Mesenchymal stem cell (in vitro differentiated cells and primary cell): ENCODE data around the gene TMEM165.

Experiments
- DNase-seq: peaks from one replicate; pipeline ENCODE4 v3.0.0-alpha.2; 2013
- H2AFZ ChIP-seq: one replicate; pipeline ENCODE4 v1.6.1; 2013; ENCODE audit warnings: low read depth, mild to moderate bottlenecking, control low read depth, inconsistent platforms, low read length, moderate library complexity
- H2AK5ac ChIP-seq: 2 replicates; pipeline ENCODE4 v1.6.1; 2013; ENCODE audit warnings: low read length, moderate library complexity, mild to moderate bottlenecking, inconsistent platforms; ENCODE audit not compliant: severe bottlenecking
- H2BK120ac ChIP-seq: one replicate; pipeline ENCODE4 v1.6.1; 2013; ENCODE audit warnings: low read depth, mild to moderate bottlenecking, inconsistent platforms, low read length, moderate library complexity
- H2BK12ac ChIP-seq, 2 experiments: one replicate each; pipeline ENCODE4 v1.6.1; 2013; ENCODE audit warnings: inconsistent platforms in 2 of 2, low read length in 2 of 2, mild to moderate bottlenecking in 2 of 2, moderate library complexity in 2 of 2, control low read depth in 1 of 2
- H2BK15ac ChIP-seq: one replicate; pipeline ENCODE4 v1.6.1; 2013; ENCODE audit warnings: mild to moderate bottlenecking, low read depth, inconsistent platforms; ENCODE audit not compliant: poor library complexity, severe bottlenecking
- H2BK5ac ChIP-seq: 2 replicates; pipeline ENCODE4 v1.6.1; 2013; ENCODE audit warnings: low read depth, mild to moderate bottlenecking, low read length, control low read depth, inconsistent platforms; ENCODE audit not compliant: poor library complexity, severe bottlenecking
- H3K14ac ChIP-seq, 2 experiments: one replicate each; pipeline ENCODE4 v1.6.1; 2013; ENCODE audit warnings: inconsistent platforms in 2 of 2, low read length in 2 of 2, control low read depth in 1 of 2, mild to moderate bottlenecking in 1 of 2, moderate library complexity in 1 of 2
- H3K18ac ChIP-seq, 2 experiments: one replicate each; pipeline ENCODE4 v1.6.1; 2013; ENCODE audit warnings: inconsistent platforms in 2 of 2, low read length in 2 of 2, control low read depth in 1 of 2, low read depth in 1 of 2, mild to moderate bottlenecking in 1 of 2
- H3K23ac ChIP-seq, 2 experiments: one replicate each; pipeline ENCODE4 v1.6.1; 2013; ENCODE audit warnings: inconsistent platforms in 2 of 2, low read length in 2 of 2, mild to moderate bottlenecking in 2 of 2, moderate library complexity in 2 of 2, control low read depth in 1 of 2
- H3K27ac ChIP-seq: 2 replicates; pipeline ENCODE4 v1.5.1; 2013; ENCODE audit warnings: mild to moderate bottlenecking, moderate library complexity, low read length, control low read depth, inconsistent platforms; ENCODE audit not compliant: poor library complexity, severe bottlenecking
- H3K27me3 ChIP-seq, 2 experiments: 2 replicates each; pipeline versions ENCODE4 v1.6.1 to v1.7.0; 2013; ENCODE audit warnings: low read length in 2 of 2, mild to moderate bottlenecking in 2 of 2, moderate library complexity in 2 of 2, control low read depth in 1 of 2, inconsistent platforms in 1 of 2; ENCODE audit not compliant: control insufficient read depth in 1 of 2, insufficient read depth in 1 of 2
- H3K36me3 ChIP-seq, 2 experiments: 2 replicates each; pipeline versions ENCODE4 v1.6.1 to v1.7.0; 2013; ENCODE audit warnings: low read length in 2 of 2, control low read depth in 1 of 2, inconsistent platforms in 1 of 2, low read depth in 1 of 2, mild to moderate bottlenecking in 1 of 2; ENCODE audit not compliant: insufficient read depth in 2 of 2, control insufficient read depth in 1 of 2
- H3K4ac ChIP-seq, 2 experiments: one replicate each; pipeline ENCODE4 v1.6.1; 2013; ENCODE audit warnings: inconsistent platforms in 2 of 2, low read length in 2 of 2, mild to moderate bottlenecking in 2 of 2, moderate library complexity in 2 of 2, control low read depth in 1 of 2, low read depth in 1 of 2
- H3K4me1 ChIP-seq: 2 replicates; pipeline ENCODE4 v1.6.1; 2013; ENCODE audit warnings: low read depth, low read length, control low read depth; ENCODE audit not compliant: control insufficient read depth, insufficient read depth
- H3K4me2 ChIP-seq: 2 replicates; pipeline ENCODE4 v1.6.1; 2013; ENCODE audit warnings: low read length, mild to moderate bottlenecking, inconsistent platforms; ENCODE audit not compliant: poor library complexity, severe bottlenecking
- H3K4me3 ChIP-seq, 2 experiments: 2 replicates each; pipeline versions ENCODE4 v1.5.1 to v1.7.0; 2013; ENCODE audit warnings: low read length in 2 of 2, mild to moderate bottlenecking in 2 of 2, control low read depth in 1 of 2, low read depth in 1 of 2; ENCODE audit not compliant: insufficient read depth in 1 of 2
- H3K79me1 ChIP-seq: replicated peaks from 2 replicates; pipeline ENCODE4 v1.6.1; 2013; ENCODE audit warnings: mild to moderate bottlenecking, control low read depth, low read length, inconsistent platforms; ENCODE audit not compliant: poor library complexity, severe bottlenecking
- H3K9ac ChIP-seq: 2 replicates; pipeline ENCODE4 v1.7.0; 2013; ENCODE audit warnings: mild to moderate bottlenecking, low read length, moderate library complexity
- H3K9me3 ChIP-seq: 2 replicates; pipeline ENCODE4 v1.7.0; 2013; ENCODE audit warnings: mild to moderate bottlenecking, low read length; ENCODE audit not compliant: control insufficient read depth
- H4K8ac ChIP-seq: one replicate; pipeline ENCODE4 v1.6.1; 2013; ENCODE audit warnings: inconsistent platforms, mild to moderate bottlenecking, low read length, moderate library complexity
- H4K91ac ChIP-seq: one replicate; pipeline ENCODE4 v1.6.1; 2013; ENCODE audit warnings: mild to moderate bottlenecking, low read length, inconsistent platforms
- WGBS: methylation state at CpG from one replicate; pipeline ENCODE4 v1.1.7; 2013; ENCODE audit warnings: mixed read lengths; 5-methylcytosine and 5-hydroxymethylcytosine counted together

TMEM165 gene

DNA sequence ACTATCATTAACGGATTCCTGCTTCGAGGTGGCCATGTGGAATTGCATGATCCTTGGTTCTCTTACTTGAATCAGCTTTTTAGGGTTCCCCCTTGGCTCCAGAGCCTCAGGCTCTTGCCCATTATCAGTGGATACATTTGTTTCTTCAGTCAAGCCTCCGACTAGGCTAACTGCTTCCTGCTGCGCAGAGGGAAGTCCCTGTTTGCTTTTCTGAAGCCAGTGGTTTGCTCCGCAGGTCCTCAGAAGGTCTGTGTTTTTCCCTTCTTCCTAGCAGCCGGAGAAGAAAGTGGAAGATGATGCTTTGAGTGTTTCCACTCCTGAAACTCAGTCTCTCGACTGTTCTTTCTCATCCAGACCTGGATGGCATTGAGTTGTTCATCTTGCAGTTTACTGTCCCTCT is 29.1 kb upstream of the TMEM165 start:
- Histone ChIP-seq H3K23ac (no peak overlapping the region), H2BK12ac (no peak overlapping the region), H2BK15ac (no peak overlapping the region), H3K27ac (peak overlapping the region; percentile 56), H2BK120ac (no peak overlapping the region), H3K9ac (no peak overlapping the region), H2AFZ (no peak overlapping the region), H3K4ac (no peak overlapping the region), H3K79me1 (no peaks in the 10 kb centered on the region), H3K36me3 (peaks cover 0 to 42% of the 10 kb centered on the region in 2 experiments), H3K4me1 (peaks cover 9% of the 10 kb centered on the region), H3K9me3 (no peaks in the 10 kb centered on the region), H3K14ac (no peak overlapping the region), H4K91ac (no peak overlapping the region), H3K4me2 (no peak overlapping the region), H4K8ac (no peak overlapping the region), H3K18ac (no peak overlapping the region), H2AK5ac (peak overlapping the region; percentile 82), H3K27me3 (no peaks in the 10 kb centered on the region), H2BK5ac (no peak overlapping the region), H3K4me3 (no peak overlapping the region)
- DNase-seq = no peak
- WGBS = 90% methylated on average over 7 of the region's 7 CpGs

DNA sequence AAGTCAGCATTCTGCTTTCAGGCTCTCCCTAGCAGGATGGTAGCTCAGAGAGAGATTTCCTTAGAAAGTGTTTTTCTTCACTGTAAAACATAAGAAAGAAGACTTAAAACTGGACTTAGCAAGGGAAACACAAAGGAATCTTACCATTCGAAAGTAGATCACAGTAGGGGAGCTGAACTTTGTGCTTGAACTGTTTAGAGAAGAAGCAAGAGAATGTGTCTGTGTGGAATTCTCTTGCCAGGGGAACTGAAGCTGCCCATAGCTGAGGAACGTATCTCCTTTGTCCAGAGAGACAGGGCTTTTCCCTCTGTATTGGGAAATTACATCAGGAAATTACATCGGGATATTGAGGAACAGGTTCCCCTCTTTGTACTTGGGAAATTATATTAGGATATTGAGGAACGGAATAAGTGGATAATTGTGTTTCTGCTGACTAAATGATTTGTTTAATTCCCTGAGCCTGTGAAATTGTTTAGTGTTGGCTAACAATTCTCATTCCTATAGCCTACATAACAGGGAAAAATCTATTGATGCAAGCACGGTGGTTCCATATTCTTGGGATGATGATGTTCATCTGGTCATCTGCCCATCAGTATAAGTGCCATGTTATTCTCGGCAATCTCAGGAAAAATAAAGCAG is 28.6 kb upstream of the TMEM165 start:
- H3K79me1 ChIP-seq = no peaks in the 10 kb centered on the region
- DNase-seq = no peak
- no peak overlapping the region for H2BK120ac ChIP-seq
- H4K91ac ChIP-seq = no peak overlapping the region
- H3K14ac ChIP-seq = no peak overlapping the region
- H2AFZ ChIP-seq = no peak overlapping the region
- H3K27ac ChIP-seq = peak overlapping the region; percentile 56
- H3K18ac ChIP-seq = no peak overlapping the region
- no peaks in the 10 kb centered on the region for H3K9me3 ChIP-seq
- no peak overlapping the region for H2BK15ac ChIP-seq
- no peak overlapping the region for H2BK5ac ChIP-seq
- no peak overlapping the region for H3K4me2 ChIP-seq
- H3K4me1 ChIP-seq = peaks cover 9% of the 10 kb centered on the region
- no peak overlapping the region for H2BK12ac ChIP-seq
- H3K4ac ChIP-seq = no peak overlapping the region
- no peak overlapping the region for H2AK5ac ChIP-seq
- H3K9ac ChIP-seq = no peak overlapping the region
- no peak overlapping the region for H4K8ac ChIP-seq
- H3K27me3 ChIP-seq = no peaks in the 10 kb centered on the region
- H3K23ac ChIP-seq = no peak overlapping the region
- H3K36me3 ChIP-seq = peaks cover 0 to 42% of the 10 kb centered on the region in 2 experiments
- no peak overlapping the region for H3K4me3 ChIP-seq
- 96% methylated on average over 5 of the region's 6 CpGs for WGBS

DNA sequence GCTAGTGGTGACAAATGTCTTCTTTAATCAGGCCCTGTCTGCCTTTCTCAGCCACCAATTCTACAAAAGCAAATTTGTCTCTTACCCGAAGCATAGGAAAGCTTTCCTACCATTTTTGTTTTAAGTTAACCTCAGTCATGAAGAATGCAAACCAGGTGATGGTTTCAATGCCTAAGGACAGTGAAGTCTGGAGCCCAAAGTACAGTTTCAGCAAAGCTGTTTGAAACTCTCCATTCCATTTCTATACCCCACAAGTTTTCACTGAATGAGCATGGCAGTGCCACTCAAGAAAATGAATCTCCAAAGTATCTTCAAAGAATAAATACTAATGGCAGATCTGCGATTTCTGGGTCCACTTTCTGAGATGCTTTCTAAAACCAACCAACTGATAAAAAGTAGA is 25.8 kb upstream of the TMEM165 start:
- Histone ChIP-seq H3K9me3 (no peaks in the 10 kb centered on the region), H2AK5ac (no peak overlapping the region), H3K14ac (no peak overlapping the region), H3K36me3 (peaks cover 0 to 36% of the 10 kb centered on the region in 2 experiments), H2BK15ac (no peak overlapping the region), H3K4me2 (no peak overlapping the region), H4K91ac (no peak overlapping the region), H3K4me1 (peaks cover 2% of the 10 kb centered on the region), H3K4me3 (no peak overlapping the region), H4K8ac (no peak overlapping the region), H3K4ac (no peak overlapping the region), H2BK120ac (no peak overlapping the region), H3K23ac (no peak overlapping the region), H3K18ac (no peak overlapping the region), H2BK5ac (no peak overlapping the region), H3K27ac (no peak overlapping the region), H3K9ac (no peak overlapping the region), H2AFZ (no peak overlapping the region), H3K79me1 (no peaks in the 10 kb centered on the region), H2BK12ac (no peak overlapping the region), H3K27me3 (no peaks in the 10 kb centered on the region)
- DNase-seq = no peak
- 94% methylated on average over 2 of the region's 2 CpGs for WGBS

DNA sequence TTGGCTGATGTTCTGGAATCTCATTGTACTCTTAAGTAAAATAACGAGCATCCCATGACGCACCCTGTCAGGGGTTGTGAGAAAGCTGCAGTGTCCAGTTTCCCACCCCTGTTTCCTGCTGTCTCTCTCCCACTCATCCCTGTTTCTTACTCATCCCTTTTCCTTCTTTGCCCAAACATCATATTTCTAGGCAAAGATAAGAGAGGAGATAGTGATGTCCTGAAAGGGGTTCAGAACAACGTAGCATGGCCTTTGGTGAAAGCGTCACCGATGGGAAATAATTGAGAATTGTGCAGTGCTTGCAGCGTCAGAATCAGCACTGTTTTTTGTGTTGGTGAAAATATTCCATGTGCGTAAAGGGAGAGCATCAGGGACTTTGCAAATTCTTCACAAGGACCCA is 23.5 kb upstream of the TMEM165 start:
- no peak overlapping the region for H3K4ac ChIP-seq
- no peak overlapping the region for H2BK5ac ChIP-seq
- no peak overlapping the region for H2BK12ac ChIP-seq
- H3K27me3 ChIP-seq = no peaks in the 10 kb centered on the region
- H3K4me3 ChIP-seq = no peak overlapping the region
- H3K9ac ChIP-seq = no peak overlapping the region
- no peak overlapping the region for H2AFZ ChIP-seq
- no peak overlapping the region for H3K18ac ChIP-seq
- H3K4me1 ChIP-seq = no peaks in the 10 kb centered on the region
- peaks cover 0 to 27% of the 10 kb centered on the region in 2 experiments for H3K36me3 ChIP-seq
- H3K14ac ChIP-seq = no peak overlapping the region
- H3K27ac ChIP-seq = no peak overlapping the region
- 95% methylated on average over 7 of the region's 7 CpGs for WGBS
- H4K91ac ChIP-seq = no peak overlapping the region
- H3K23ac ChIP-seq = no peak overlapping the region
- no peak overlapping the region for H2AK5ac ChIP-seq
- H3K79me1 ChIP-seq = no peaks in the 10 kb centered on the region
- H3K9me3 ChIP-seq = no peaks in the 10 kb centered on the region
- H2BK15ac ChIP-seq = no peak overlapping the region
- no peak overlapping the region for H4K8ac ChIP-seq
- peak; percentile 26 for DNase-seq
- H2BK120ac ChIP-seq = no peak overlapping the region
- no peak overlapping the region for H3K4me2 ChIP-seq
